Fibroblast of lung (primary cell): ENCODE data around the gene PSMB8.

ENCODE experiments used
- CTCF ChIP-seq, 2 donors: IDR thresholded peaks in 1 of 2; conservative IDR thresholded peaks in 1 of 2; 1 replicate in 1 of 2; 2 replicates in 1 of 2; pipeline ENCODE4 v1.5.1; 2011 to 2012; ENCODE audit warnings: low read length in 2 of 2, control low read depth in 1 of 2, inconsistent platforms in 1 of 2, low read depth in 1 of 2, mild to moderate bottlenecking in 1 of 2
- EZH2 ChIP-seq: IDR thresholded peaks from 2 replicates; pipeline ENCODE4 v1.5.1; 2012; ENCODE audit warnings: low read length, control low read depth, mild to moderate bottlenecking; ENCODE audit errors: missing control alignments

- no peak for TF ChIP-seq CTCF (conservative IDR thresholded peaks at IDR 0.05 in 1 of 2, IDR thresholded peaks at IDR 0.05 in 1 of 2; ENCODE audit: low read depth in 1 of 2, low read length in 2 of 2)
- no peak for TF ChIP-seq EZH2
These were observed 14.3 kb upstream of the PSMB8 start for GRCh38 chr6:32858194-32858593.
